Pons (tissue), 1 donor: ENCODE data around the gene IFT88.

ENCODE experiments used
- DNase-seq: peaks from one replicate; pipeline ENCODE4 v3.0.0-alpha.2; 2016; ENCODE audit warnings: low spot score

IFT88 gene

GRCh38 chr13:20566898-20567874, at the start of gene IFT88:
Gene IFT88, plus strand, starts transcription at chr13:20567157. Its CDS starts 7,229 bp downstream, at chr13:20574386.
- DNase-seq: peak; percentile 86

- DNase-seq: no peak
Measured at GRCh38 chr13:20518660-20519100, 48.3 kb upstream of the IFT88 start.

GRCh38 chr13:20519875-20520274, 47.1 kb upstream of the IFT88 start:
- DNase-seq: no peak

GRCh38 chr13:20521364-20522115, 45.4 kb upstream of the IFT88 start:
- no peak for DNase-seq

GRCh38 chr13:20525144-20525600, 41.8 kb upstream of the IFT88 start:
- peak; percentile 36 for DNase-seq

GRCh38 chr13:20525601-20526544, 41.1 kb upstream of the IFT88 start, which contains the start of gene CRYL1:
Gene CRYL1, minus strand, starts transcription at chr13:20525857. Its CDS starts 63 bp downstream, at chr13:20525794.
- peak; percentile 86 for DNase-seq

- DNase-seq: no peak
Measured at GRCh38 chr13:20526664-20527063, 40.3 kb upstream of the IFT88 start.

- DNase-seq: no peak
Measured at GRCh38 chr13:20528452-20528851, 38.5 kb upstream of the IFT88 start.

- no peak for DNase-seq
Measured at GRCh38 chr13:20534038-20534608, 32.8 kb upstream of the IFT88 start.

GRCh38 chr13:20536992-20537391, 30.0 kb upstream of the IFT88 start:
- no peak for DNase-seq

- no peak for DNase-seq
Measured at GRCh38 chr13:20544201-20544923, 22.6 kb upstream of the IFT88 start.

GRCh38 chr13:20546556-20546955, 20.4 kb upstream of the IFT88 start:
- DNase-seq: no peak

GRCh38 chr13:20547479-20547908, 19.5 kb upstream of the IFT88 start:
- DNase-seq: no peak

GRCh38 chr13:20550799-20551198, 16.2 kb upstream of the IFT88 start:
- DNase-seq: peak; percentile 61

GRCh38 chr13:20553311-20553710, 13.6 kb upstream of the IFT88 start:
- DNase-seq: peak; percentile 98

GRCh38 chr13:20558982-20559381, 8.0 kb upstream of the IFT88 start:
- DNase-seq: no peak

GRCh38 chr13:20559659-20560356, 7.1 kb upstream of the IFT88 start:
- DNase-seq: no peak

- no peak for DNase-seq
Measured at GRCh38 chr13:20561741-20562140, 5.2 kb upstream of the IFT88 start.

GRCh38 chr13:20565115-20565736, 1.7 kb upstream of the IFT88 start:
- no peak for DNase-seq
